ENCODE measurements around the gene LCN10. TPM values are rescaled to one million over a fixed set of nuclear protein-coding genes. Genes with fewer than 3 reads are reported as not detected.
A peak's percentile ranks its signal among the peaks of the same experiment; 100 is the strongest.

The LCN10 gene
- total and polyA plus RNA-seq, 2 of the 13 experiments (the other 11 are each of a cell fraction or from before 2014, with no cell fraction given), result 0.53 to 0.61 TPM

DNA sequence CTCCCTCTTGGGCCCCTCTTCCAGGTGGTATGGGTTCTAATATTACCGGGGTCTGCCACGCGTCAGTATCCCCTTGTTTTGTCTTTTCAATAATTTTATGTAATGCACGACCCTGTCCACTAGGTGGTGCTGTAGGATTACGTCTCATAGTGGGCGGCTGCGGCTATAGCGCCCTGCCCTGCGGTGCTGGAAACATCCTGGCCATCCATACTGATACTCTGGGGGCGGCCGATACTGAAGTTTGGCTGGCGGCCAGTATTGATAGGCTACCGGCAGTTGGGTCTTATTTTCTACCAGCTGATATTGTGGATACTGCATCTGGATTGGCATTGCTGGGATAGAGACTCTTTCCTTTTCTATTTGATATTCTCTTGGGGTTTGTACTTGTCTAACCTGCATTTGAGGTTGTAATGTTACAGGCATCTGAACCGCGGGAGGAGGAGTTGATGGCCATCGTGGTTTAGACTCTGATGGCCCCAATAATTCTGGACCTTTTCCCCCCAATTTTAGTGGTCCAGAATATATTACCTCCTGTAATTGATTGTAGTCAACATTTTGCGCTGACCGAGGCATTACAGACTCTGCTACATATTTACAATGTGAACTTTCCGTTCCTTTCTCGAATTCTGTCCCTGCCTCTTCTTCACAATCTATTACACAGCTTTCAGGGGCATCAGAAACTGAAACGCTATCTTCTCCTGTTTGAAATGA lies 45.1 kb upstream of the LCN10 start (continued):
- TF ChIP-seq, protein P1, sequence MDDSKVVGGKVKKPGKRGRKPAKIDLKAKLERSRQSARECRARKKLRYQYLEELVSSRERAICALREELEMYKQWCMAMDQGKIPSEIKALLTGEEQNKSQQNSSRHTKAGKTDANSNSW (CRISPR knock-in tag; IDR thresholded peaks at IDR 0.05; ENCODE audit: borderline replicate concordance), result no peak
- TF ChIP-seq NR2C2 (CRISPR knock-in tag; IDR thresholded peaks at IDR 0.05; ENCODE audit: borderline replicate concordance) (no peak), ZNF225 (CRISPR knock-in tag; IDR thresholded peaks at IDR 0.05) (no peak), SNRNP70 (IDR thresholded peaks at IDR 0.05; ENCODE audit: low read depth, low read length) (no peak), KDM1A (CRISPR knock-in tag; IDR thresholded peaks at IDR 0.05) (no peak), ZNF891 (CRISPR knock-in tag; IDR thresholded peaks at IDR 0.05) (no peak), ZNF768 (CRISPR knock-in tag; IDR thresholded peaks at IDR 0.05) (no peak), SYNCRIP (IDR thresholded peaks at IDR 0.05; ENCODE audit: insufficient read depth, low read depth, low read length) (no peak), CC2D1A (CRISPR knock-in tag; IDR thresholded peaks at IDR 0.05) (no peak), ZFP36 (IDR thresholded peaks at IDR 0.05; ENCODE audit: borderline replicate concordance, low read depth, low read length, partially characterized antibody) (no peak), ZBTB7A (CRISPR knock-in tag; IDR thresholded peaks at IDR 0.05) (peak; percentile 59; the same call in 1 of the 2 replicates), NCOA5 (CRISPR knock-in tag; IDR thresholded peaks at IDR 0.05) (no peak), ZNF510 (CRISPR knock-in tag; IDR thresholded peaks at IDR 0.05; ENCODE audit: low read depth) (0 out of 2 replicates have a peak, but pooled peaks have one; percentile 43), NFKBIZ (CRISPR knock-in tag; IDR thresholded peaks at IDR 0.05) (no peak), NPAS2 (CRISPR knock-in tag; IDR thresholded peaks at IDR 0.05; ENCODE audit: borderline replicate concordance) (no peak), ZSCAN29 (CRISPR knock-in tag; conservative IDR thresholded peaks at IDR 0.05) (no peak), MXD4 (CRISPR knock-in tag; IDR thresholded peaks at IDR 0.05) (no peak), ZFP90 (CRISPR knock-in tag; IDR thresholded peaks at IDR 0.05; ENCODE audit: borderline replicate concordance) (no peak)
- TF ChIP-seq, protein P2, sequence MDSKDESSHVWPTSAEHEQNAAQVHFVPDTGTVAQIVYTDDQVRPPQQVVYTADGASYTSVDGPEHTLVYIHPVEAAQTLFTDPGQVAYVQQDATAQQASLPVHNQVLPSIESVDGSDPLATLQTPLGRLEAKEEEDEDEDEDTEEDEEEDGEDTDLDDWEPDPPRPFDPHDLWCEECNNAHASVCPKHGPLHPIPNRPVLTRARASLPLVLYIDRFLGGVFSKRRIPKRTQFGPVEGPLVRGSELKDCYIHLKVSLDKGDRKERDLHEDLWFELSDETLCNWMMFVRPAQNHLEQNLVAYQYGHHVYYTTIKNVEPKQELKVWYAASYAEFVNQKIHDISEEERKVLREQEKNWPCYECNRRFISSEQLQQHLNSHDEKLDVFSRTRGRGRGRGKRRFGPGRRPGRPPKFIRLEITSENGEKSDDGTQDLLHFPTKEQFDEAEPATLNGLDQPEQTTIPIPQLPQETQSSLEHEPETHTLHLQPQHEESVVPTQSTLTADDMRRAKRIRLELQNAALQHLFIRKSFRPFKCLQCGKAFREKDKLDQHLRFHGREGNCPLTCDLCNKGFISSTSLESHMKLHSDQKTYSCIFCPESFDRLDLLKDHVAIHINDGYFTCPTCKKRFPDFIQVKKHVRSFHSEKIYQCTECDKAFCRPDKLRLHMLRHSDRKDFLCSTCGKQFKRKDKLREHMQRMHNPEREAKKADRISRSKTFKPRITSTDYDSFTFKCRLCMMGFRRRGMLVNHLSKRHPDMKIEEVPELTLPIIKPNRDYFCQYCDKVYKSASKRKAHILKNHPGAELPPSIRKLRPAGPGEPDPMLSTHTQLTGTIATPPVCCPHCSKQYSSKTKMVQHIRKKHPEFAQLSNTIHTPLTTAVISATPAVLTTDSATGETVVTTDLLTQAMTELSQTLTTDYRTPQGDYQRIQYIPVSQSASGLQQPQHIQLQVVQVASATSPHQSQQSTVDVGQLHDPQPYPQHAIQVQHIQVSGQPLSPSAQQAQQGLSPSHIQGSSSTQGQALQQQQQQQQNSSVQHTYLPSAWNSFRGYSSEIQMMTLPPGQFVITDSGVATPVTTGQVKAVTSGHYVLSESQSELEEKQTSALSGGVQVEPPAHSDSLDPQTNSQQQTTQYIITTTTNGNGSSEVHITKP (CRISPR knock-in tag; IDR thresholded peaks at IDR 0.05; ENCODE audit: low read depth), result no peak
- TF ChIP-seq, protein P3, sequence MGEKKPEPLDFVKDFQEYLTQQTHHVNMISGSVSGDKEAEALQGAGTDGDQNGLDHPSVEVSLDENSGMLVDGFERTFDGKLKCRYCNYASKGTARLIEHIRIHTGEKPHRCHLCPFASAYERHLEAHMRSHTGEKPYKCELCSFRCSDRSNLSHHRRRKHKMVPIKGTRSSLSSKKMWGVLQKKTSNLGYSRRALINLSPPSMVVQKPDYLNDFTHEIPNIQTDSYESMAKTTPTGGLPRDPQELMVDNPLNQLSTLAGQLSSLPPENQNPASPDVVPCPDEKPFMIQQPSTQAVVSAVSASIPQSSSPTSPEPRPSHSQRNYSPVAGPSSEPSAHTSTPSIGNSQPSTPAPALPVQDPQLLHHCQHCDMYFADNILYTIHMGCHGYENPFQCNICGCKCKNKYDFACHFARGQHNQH (CRISPR knock-in tag; IDR thresholded peaks at IDR 0.05), result peak; percentile 27; the same call in 1 of the 2 replicates
- TF ChIP-seq, protein P4, sequence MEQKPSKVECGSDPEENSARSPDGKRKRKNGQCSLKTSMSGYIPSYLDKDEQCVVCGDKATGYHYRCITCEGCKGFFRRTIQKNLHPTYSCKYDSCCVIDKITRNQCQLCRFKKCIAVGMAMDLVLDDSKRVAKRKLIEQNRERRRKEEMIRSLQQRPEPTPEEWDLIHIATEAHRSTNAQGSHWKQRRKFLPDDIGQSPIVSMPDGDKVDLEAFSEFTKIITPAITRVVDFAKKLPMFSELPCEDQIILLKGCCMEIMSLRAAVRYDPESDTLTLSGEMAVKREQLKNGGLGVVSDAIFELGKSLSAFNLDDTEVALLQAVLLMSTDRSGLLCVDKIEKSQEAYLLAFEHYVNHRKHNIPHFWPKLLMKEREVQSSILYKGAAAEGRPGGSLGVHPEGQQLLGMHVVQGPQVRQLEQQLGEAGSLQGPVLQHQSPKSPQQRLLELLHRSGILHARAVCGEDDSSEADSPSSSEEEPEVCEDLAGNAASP (CRISPR knock-in tag; IDR thresholded peaks at IDR 0.05; ENCODE audit: borderline replicate concordance), result no peak
